Neuronal stem cell (in vitro differentiated cells): Measurements from ENCODE around the gene NTRK2.

ENCODE experiments used
- DNase-seq: peaks from one replicate; pipeline ENCODE4 v3.0.0-alpha.2; 2013; ENCODE audit warnings: low spot score
- H2AFZ ChIP-seq: one replicate; pipeline ENCODE4 v1.6.1; 2013; ENCODE audit warnings: mild to moderate bottlenecking, low read length, inconsistent platforms
- H2AK5ac ChIP-seq: 2 replicates; pipeline ENCODE4 v1.6.1; 2013; ENCODE audit warnings: low read depth, mild to moderate bottlenecking, inconsistent platforms, low read length, moderate library complexity, mixed read lengths
- H2BK120ac ChIP-seq: 2 replicates; pipeline ENCODE4 v1.6.1; 2013; ENCODE audit warnings: low read depth, mild to moderate bottlenecking, inconsistent platforms, low read length, moderate library complexity, mixed read lengths
- H2BK12ac ChIP-seq: one replicate; pipeline ENCODE4 v1.6.1; 2013; ENCODE audit warnings: low read length, inconsistent platforms
- H2BK15ac ChIP-seq: 2 replicates; pipeline ENCODE4 v1.6.1; 2013; ENCODE audit warnings: mild to moderate bottlenecking, low read length, inconsistent platforms, mixed read lengths
- H2BK5ac ChIP-seq: one replicate; pipeline ENCODE4 v1.6.1; 2013; ENCODE audit warnings: inconsistent platforms, mild to moderate bottlenecking, low read length, moderate library complexity
- H3K14ac ChIP-seq: one replicate; pipeline ENCODE4 v1.6.1; 2013; ENCODE audit warnings: low read length, inconsistent platforms
- H3K18ac ChIP-seq: 2 replicates; pipeline ENCODE4 v1.6.1; 2013; ENCODE audit warnings: low read length, inconsistent platforms
- H3K23ac ChIP-seq: 2 replicates; pipeline ENCODE4 v1.6.1; 2013; ENCODE audit warnings: low read depth, mild to moderate bottlenecking, mixed read lengths, low read length, inconsistent platforms; ENCODE audit not compliant: poor library complexity
- H3K27ac ChIP-seq: replicated peaks from 3 replicates; pipeline ENCODE4 v1.5.1; 2013; ENCODE audit warnings: low read length, inconsistent platforms
- H3K27me3 ChIP-seq, 3 experiments: 2 replicates each; pipeline ENCODE4 v1.6.1; 2013; ENCODE audit warnings: low read length in 3 of 3, mild to moderate bottlenecking in 2 of 3, inconsistent platforms in 1 of 3, low read depth in 1 of 3, mixed read lengths in 1 of 3, moderate library complexity in 1 of 3; ENCODE audit not compliant: control insufficient read depth in 3 of 3, insufficient read depth in 3 of 3
- H3K36me3 ChIP-seq, 2 donors: replicated peaks in 1 of 2; 2 replicates each; pipeline ENCODE4 v1.6.1; 2013; ENCODE audit warnings: low read length in 2 of 2; ENCODE audit not compliant: control insufficient read depth in 2 of 2, insufficient read depth in 2 of 2
- H3K4ac ChIP-seq: 2 replicates; pipeline ENCODE4 v1.6.1; 2013; ENCODE audit warnings: inconsistent platforms, mild to moderate bottlenecking, low read length, moderate library complexity
- H3K4me1 ChIP-seq, 2 donors: 1 replicate in 1 of 2; 2 replicates in 1 of 2; pipeline ENCODE4 v1.6.1; 2013; ENCODE audit warnings: low read length in 2 of 2, low read depth in 1 of 2; ENCODE audit not compliant: control insufficient read depth in 2 of 2, insufficient read depth in 1 of 2
- H3K4me2 ChIP-seq: one replicate; pipeline ENCODE4 v1.6.1; 2013; ENCODE audit warnings: mild to moderate bottlenecking, low read length, inconsistent platforms; ENCODE audit not compliant: insufficient read depth, poor library complexity, severe bottlenecking
- H3K4me3 ChIP-seq, 2 donors: 2 replicates each; pipeline ENCODE4 v1.5.1; 2013; ENCODE audit warnings: low read length in 2 of 2, mild to moderate bottlenecking in 2 of 2, inconsistent platforms in 1 of 2, moderate library complexity in 1 of 2
- H3K79me1 ChIP-seq: one replicate; pipeline ENCODE4 v1.6.1; 2013; ENCODE audit warnings: low read depth, mild to moderate bottlenecking, inconsistent platforms, low read length, moderate library complexity
- H3K9ac ChIP-seq: one replicate; pipeline ENCODE4 v1.6.1; 2013; ENCODE audit warnings: mild to moderate bottlenecking, low read depth, low read length, inconsistent platforms; ENCODE audit not compliant: poor library complexity
- H3K9me3 ChIP-seq, 2 donors: replicated peaks in 1 of 2; 2 replicates each; pipeline versions ENCODE3 to v1.6.1; 2013; ENCODE audit warnings: low read length in 2 of 2, mild to moderate bottlenecking in 2 of 2, inconsistent platforms in 1 of 2, low read depth in 1 of 2, mixed read lengths in 1 of 2, moderate library complexity in 1 of 2; ENCODE audit not compliant: control insufficient read depth in 2 of 2, insufficient read depth in 1 of 2
- H4K8ac ChIP-seq: one replicate; pipeline ENCODE4 v1.6.1; 2013; ENCODE audit warnings: low read depth, mild to moderate bottlenecking, inconsistent platforms, low read length, moderate library complexity
- H4K91ac ChIP-seq: one replicate; pipeline ENCODE4 v1.6.1; 2013; ENCODE audit warnings: low read length, low read depth, mild to moderate bottlenecking, inconsistent platforms; ENCODE audit not compliant: poor library complexity
- WGBS, 2 donors: extraction: QIAGEN DNeasy Blood & Tissue Kit; methylation state at CpG; one replicate each; pipeline ENCODE4 v1.1.7; 2013; ENCODE audit warnings: missing lambda C conversion rate in 2 of 2, mixed read lengths in 1 of 2; ENCODE audit not compliant: insufficient read length in 2 of 2, insufficient replicate concordance in 1 of 2; ENCODE audit errors: extremely low coverage in 2 of 2; 5-methylcytosine and 5-hydroxymethylcytosine counted together

The NTRK2 gene

DNA sequence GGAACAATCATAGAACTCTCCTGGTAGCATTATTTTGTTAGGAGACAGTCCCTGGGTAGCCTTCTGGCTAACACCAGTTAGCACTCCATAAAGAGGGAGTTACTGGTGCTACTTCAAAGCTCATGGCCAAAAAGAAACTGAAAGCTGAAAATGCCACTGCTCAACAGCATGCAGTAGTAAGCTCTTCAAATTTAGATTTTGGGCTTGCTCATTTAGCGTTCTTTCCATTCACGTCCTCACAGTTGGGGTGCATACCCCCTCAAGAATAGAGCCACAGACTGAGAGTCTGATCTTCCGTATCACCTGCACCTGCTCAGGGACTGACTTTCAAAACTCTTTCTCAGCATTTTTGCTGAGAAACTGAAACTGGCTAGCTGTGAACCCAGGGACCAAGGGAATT is 24.7 kb downstream of the NTRK2 start:
- Histone ChIP-seq H3K9me3 (no peaks in the 10 kb centered on the region), H2BK12ac (no peak overlapping the region), H3K4me3 (no peak overlapping the region), H3K27ac (no peak overlapping the region), H2BK5ac (no peak overlapping the region), H3K79me1 (no peaks in the 10 kb centered on the region), H3K4me2 (no peak overlapping the region), H3K4ac (no peak overlapping the region), H2AK5ac (no peak overlapping the region), H3K18ac (no peak overlapping the region), H3K14ac (no peak overlapping the region), H3K9ac (no peak overlapping the region), H2AFZ (no peak overlapping the region), H3K4me1 (peaks cover 0 to 1% of the 10 kb centered on the region in 2 donors), H3K27me3 (no peaks in the 10 kb centered on the region), H4K8ac (no peak overlapping the region), H3K23ac (no peak overlapping the region), H4K91ac (no peak overlapping the region), H3K36me3 (no peaks in the 10 kb centered on the region), H2BK15ac (no peak overlapping the region), H2BK120ac (no peak overlapping the region)
- DNase-seq: no peak
- WGBS, 2 donors: no CpG with 5 or more reads among the region's 3 CpGs

DNA sequence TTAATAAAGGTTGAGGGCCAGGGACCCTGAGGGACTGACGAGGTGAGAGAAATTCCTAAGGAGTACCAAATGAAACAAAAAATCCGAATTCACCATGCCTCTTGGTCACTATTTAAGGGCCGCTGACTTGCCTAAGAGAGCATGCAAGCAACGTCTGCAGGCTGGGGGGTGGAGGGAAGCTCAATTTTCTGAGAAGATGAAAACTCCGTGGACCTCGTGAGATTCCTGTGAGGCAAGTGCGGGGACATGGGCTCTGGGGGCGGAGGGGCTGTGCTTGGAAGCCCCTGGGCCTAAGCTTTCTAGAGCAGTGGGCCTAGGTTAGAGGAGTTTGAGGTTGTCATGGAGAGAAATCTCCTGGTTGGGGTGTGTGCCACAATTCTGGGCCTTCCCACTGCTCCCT is 27.5 kb downstream of the NTRK2 start:
- Histone ChIP-seq H2BK120ac (no peak overlapping the region), H3K36me3 (no peaks in the 10 kb centered on the region), H3K27ac (no peak overlapping the region), H3K9ac (no peak overlapping the region), H3K79me1 (no peaks in the 10 kb centered on the region), H2AFZ (no peak overlapping the region), H3K27me3 (no peaks in the 10 kb centered on the region), H3K4me2 (no peak overlapping the region), H3K14ac (no peak overlapping the region), H2BK12ac (no peak overlapping the region), H3K4ac (no peak overlapping the region), H3K4me1 (peaks cover 0 to 6% of the 10 kb centered on the region in 2 donors), H2AK5ac (no peak overlapping the region), H4K91ac (no peak overlapping the region), H3K18ac (no peak overlapping the region), H3K23ac (no peak overlapping the region), H3K9me3 (no peaks in the 10 kb centered on the region), H2BK15ac (no peak overlapping the region), H4K8ac (no peak overlapping the region), H2BK5ac (no peak overlapping the region), H3K4me3 (no peak overlapping the region)
- WGBS, 2 donors: no CpG with 5 or more reads among the region's 8 CpGs
- no peak for DNase-seq

DNA sequence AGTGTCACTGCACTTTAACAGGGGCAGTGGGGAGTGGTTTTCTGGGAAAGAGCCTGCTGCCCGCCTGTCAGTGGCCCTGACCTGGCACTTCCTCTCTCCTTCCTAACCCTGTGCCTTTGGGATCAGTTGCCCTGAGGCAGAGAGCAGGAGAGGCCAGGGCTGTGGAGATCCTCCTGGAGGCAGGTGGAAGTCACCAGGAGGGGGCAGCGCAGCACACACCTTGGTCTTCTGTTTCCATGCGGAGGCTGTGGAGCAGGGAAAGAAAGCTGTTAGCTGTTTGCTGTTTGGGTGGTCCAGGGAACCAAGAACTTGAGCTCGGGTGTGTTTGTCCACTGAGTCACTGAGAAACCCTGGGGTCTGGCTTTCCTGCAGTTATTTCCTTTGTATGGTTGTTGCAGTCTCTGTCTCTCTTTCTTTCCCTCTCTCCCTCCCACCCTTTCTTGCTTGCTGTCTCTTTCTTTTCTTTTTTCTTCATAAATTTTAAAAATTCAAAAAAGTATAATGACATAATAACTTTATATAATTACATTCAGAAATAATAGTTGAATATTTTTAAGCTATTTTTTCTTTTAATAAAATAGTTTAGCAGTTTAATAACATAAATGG is 28.1 kb downstream of the NTRK2 start:
- Histone ChIP-seq H2AFZ (peak overlapping the region; percentile 19), H3K36me3 (no peaks in the 10 kb centered on the region), H3K23ac (no peak overlapping the region), H3K27me3 (no peaks in the 10 kb centered on the region), H3K4me2 (no peak overlapping the region), H3K79me1 (no peaks in the 10 kb centered on the region), H2BK5ac (no peak overlapping the region), H3K14ac (no peak overlapping the region), H3K27ac (no peak overlapping the region), H3K4me1 (peaks cover 0 to 6% of the 10 kb centered on the region in 2 donors), H4K8ac (no peak overlapping the region), H3K4ac (no peak overlapping the region), H3K4me3 (no peak overlapping the region), H3K9me3 (no peaks in the 10 kb centered on the region), H4K91ac (no peak overlapping the region), H3K9ac (no peak overlapping the region), H2BK15ac (no peak overlapping the region), H2BK120ac (no peak overlapping the region), H3K18ac (no peak overlapping the region), H2AK5ac (no peak overlapping the region), H2BK12ac (no peak overlapping the region)
- peak; percentile 61 for DNase-seq
- no CpG with 5 or more reads among the region's 4 CpGs for WGBS, 2 donors

DNA sequence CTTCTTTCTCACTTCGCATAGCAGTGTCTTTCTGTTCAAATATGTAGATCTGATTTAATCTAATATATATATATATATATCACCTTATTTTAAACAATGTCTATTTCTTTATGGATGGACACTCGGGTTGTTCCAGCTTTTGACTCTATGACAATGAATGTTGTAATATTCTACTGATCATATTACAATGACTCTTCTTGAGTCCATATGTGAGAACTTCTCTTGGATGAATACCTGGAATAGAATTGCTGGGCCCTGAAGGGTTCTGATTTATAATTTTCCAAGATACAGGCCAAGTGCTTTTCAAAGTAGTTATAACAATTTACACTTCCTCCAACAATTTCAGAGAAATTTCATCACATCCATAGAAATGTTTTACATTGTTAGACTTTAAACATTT is 28.8 kb downstream of the NTRK2 start:
- no peak for DNase-seq
- no peak overlapping the region for H2BK5ac ChIP-seq
- no peak overlapping the region for H3K23ac ChIP-seq
- no peak overlapping the region for H3K9ac ChIP-seq
- no peaks in the 10 kb centered on the region for H3K36me3 ChIP-seq
- no peak overlapping the region for H4K8ac ChIP-seq
- H4K91ac ChIP-seq: no peak overlapping the region
- no peak overlapping the region for H2AFZ ChIP-seq
- H3K9me3 ChIP-seq: no peaks in the 10 kb centered on the region
- WGBS, 2 donors: no CpG with 5 or more reads among the region's 2 CpGs
- no peaks in the 10 kb centered on the region for H3K79me1 ChIP-seq
- no peak overlapping the region for H3K4me3 ChIP-seq
- H3K14ac ChIP-seq: no peak overlapping the region
- peaks cover 0 to 6% of the 10 kb centered on the region in 2 donors for H3K4me1 ChIP-seq
- no peaks in the 10 kb centered on the region for H3K27me3 ChIP-seq
- no peak overlapping the region for H2AK5ac ChIP-seq
- H3K4me2 ChIP-seq: no peak overlapping the region
- no peak overlapping the region for H2BK15ac ChIP-seq
- no peak overlapping the region for H2BK120ac ChIP-seq
- no peak overlapping the region for H3K27ac ChIP-seq
- no peak overlapping the region for H2BK12ac ChIP-seq
- H3K18ac ChIP-seq: no peak overlapping the region
- no peak overlapping the region for H3K4ac ChIP-seq
